RWPE1 (cell line): Measurements from ENCODE around the gene UCHL3.

ENCODE experiments used
- CTCF ChIA-PET: fragments of 350-600 bp; sonication (Branson Sonifier 250); formaldehyde crosslinking; extraction: SDS; loops from one replicate; lab custom pipeline; 2021; lab: Yijun Ruan, JAX
- POLR2A ChIA-PET: fragments of 400-600 bp; formaldehyde crosslinking; extraction: SDS; loops from one replicate; lab custom pipeline; 2020; ENCODE audit warnings: antibody characterized with exemption; ENCODE audit not compliant: low non-redundant PET; lab: Yijun Ruan, JAX
- DNase-seq: peaks from one replicate; pipeline ENCODE4 v3.0.0; 2012; ENCODE audit warnings: low spot score
- H3K27ac ChIP-seq: fragments of 450-650 bp; 2 replicates; pipeline ENCODE4 v1.5.1; 2017
- CTCF ChIP-seq: fragments of 450-650 bp; conservative IDR thresholded peaks from 2 replicates; pipeline ENCODE4 v1.5.1; 2017; ENCODE audit warnings: low read depth, mild to moderate bottlenecking

UCHL3 gene

GRCh38 chr13:75628801-75629200 lies 79.2 kb downstream of the UCHL3 start:
- DNase-seq = no peak
- POLR2A ChIA-PET = no interaction called here
- TF ChIP-seq CTCF = no peak

GRCh38 chr13:75633285-75633684 lies 83.7 kb downstream of the UCHL3 start:
- H3K27ac ChIP-seq = no peak overlapping the region
- DNase-seq = no peak
- POLR2A ChIA-PET = no interaction called here
- no peak for TF ChIP-seq CTCF
- CTCF ChIA-PET = no interaction called here

More at GRCh38 chr13:75628801-75629200, 79.2 kb downstream of the UCHL3 start:
- H3K27ac ChIP-seq = no peak overlapping the region
- CTCF ChIA-PET = no interaction called here

- POLR2A ChIA-PET = no interaction called here
- CTCF ChIA-PET = no interaction called here
- DNase-seq = no peak
- TF ChIP-seq CTCF = no peak
- peak overlapping the region; percentile 19; the same call in 1 of the 2 replicates for H3K27ac ChIP-seq
Measured at GRCh38 chr13:75635101-75635827, 85.7 kb downstream of the UCHL3 start.

- peak within 1 kb of the TSS; percentile 19; the same call in 1 of the 2 replicates for H3K27ac ChIP-seq
- POLR2A ChIA-PET = no interaction called here
- no peak for TF ChIP-seq CTCF
- DNase-seq = peak; percentile 29
- CTCF ChIA-PET = interaction anchor here (0.5 kb wide), 1 partner anchor 153 kb away, joined by 3 read pairs; no protein-coding TSS in a partner anchor
Measured at GRCh38 chr13:75635828-75636435, 86.3 kb downstream of the UCHL3 start, which contains the start of gene LMO7. Gene LMO7 (plus strand): TSS chr13:75636330. CDS start chr13:75636658, 328 bp downstream.

- ChIA-PET CTCF (interaction anchor here (0.5 kb wide), 1 partner anchor 154 kb away, joined by 3 read pairs; no protein-coding TSS in a partner anchor), POLR2A (no interaction called here)
- peak; percentile 26 for DNase-seq
- no peak for TF ChIP-seq CTCF
- peak overlapping the region; percentile 19; the same call in 1 of the 2 replicates for H3K27ac ChIP-seq
Measured at GRCh38 chr13:75636436-75637180, 87.0 kb downstream of the UCHL3 start.

GRCh38 chr13:75637181-75637750 lies 87.7 kb downstream of the UCHL3 start:
- ChIA-PET POLR2A (no interaction called here), CTCF (no interaction called here)
- no peak for TF ChIP-seq CTCF
- H3K27ac ChIP-seq = no peak overlapping the region
- no peak for DNase-seq
